Hematopoietic multipotent progenitor cell (in vitro differentiated cells): ENCODE data around the gene PAGE5. TPM values are rescaled to one million over a fixed set of nuclear protein-coding genes. Genes with fewer than 3 reads are reported as not detected.

Experiments
- DNase-seq, 3 donors: peaks; one replicate each; pipeline ENCODE4 v3.0.0-alpha.2; 2011 to 2015; ENCODE audit warnings: low read depth in 2 of 3, low spot score in 2 of 3
- total RNA-seq: library from RNA; depleted of rRNA; stranded (reverse); fragments of >200 nt; gene quantifications from one replicate; pipeline ENCODE4 v1.2.3, GENCODE V29; 2012

The PAGE5 gene
- not detected for total RNA-seq

GRCh38 chrX:55220119-55220794, at the start of gene PAGE5:
PAGE5 (plus strand) TSS chrX:55220346; CDS start chrX:55221383, 1,037 bp downstream.
- DNase-seq, result no peak

- no peak for DNase-seq
These were observed 32.9 kb upstream of the PAGE5 start for GRCh38 chrX:55187281-55187680.

- DNase-seq, result no peak
These were observed 23.5 kb upstream of the PAGE5 start for GRCh38 chrX:55196688-55197087.

- no peak for DNase-seq
These were observed 18.1 kb upstream of the PAGE5 start for GRCh38 chrX:55201930-55202579.

- no peak for DNase-seq
These were observed 13.8 kb upstream of the PAGE5 start for GRCh38 chrX:55206162-55206941.

- DNase-seq, result no peak
These were observed 9.0 kb upstream of the PAGE5 start for GRCh38 chrX:55210931-55211677.

GRCh38 chrX:55213381-55213780, 6.8 kb upstream of the PAGE5 start:
- DNase-seq, result no peak

- no peak for DNase-seq
These were observed 20.7 kb downstream of the PAGE5 start for GRCh38 chrX:55240788-55241340.

- no peak for DNase-seq
These were observed 33.4 kb downstream of the PAGE5 start for GRCh38 chrX:55253528-55253927.

GRCh38 chrX:55260806-55261205, 40.7 kb downstream of the PAGE5 start:
- DNase-seq, result no peak

- no peak for DNase-seq
These were observed 44.7 kb downstream of the PAGE5 start, which contains the start of gene PAGE3 for GRCh38 chrX:55264816-55265215. PAGE3 (minus strand) TSS chrX:55264916; CDS start chrX:55263903, 1,013 bp downstream.

Other genes starting within 250 kb of the PAGE5 start
- gene PFKFB1, start 226.2 kb upstream of the PAGE5 start, total RNA-seq, result 0.27 TPM
- 10.0 TPM for gene APEX2, start 220.0 kb upstream of the PAGE5 start, total RNA-seq
- 4.6 TPM for gene ALAS2, start 189.4 kb upstream of the PAGE5 start, total RNA-seq
- gene PAGE2B, start 145.3 kb upstream of the PAGE5 start, total RNA-seq, result not detected
- not detected for gene PAGE2, start 131.3 kb upstream of the PAGE5 start, total RNA-seq
- gene PAGE3, start 44.6 kb downstream of the PAGE5 start, total RNA-seq, result not detected
- 18.0 TPM for gene MAGEH1, start 231.8 kb downstream of the PAGE5 start, total RNA-seq